GM12801 (cell line): ENCODE measurements around the gene PRSS56.

ENCODE experiments used
- CTCF ChIP-seq: IDR thresholded peaks from one replicate; pipeline ENCODE4 v1.5.1; 2011; ENCODE audit warnings: control low read depth; ENCODE audit not compliant: insufficient read length; ENCODE audit errors: extremely low read depth

PRSS56 gene

GRCh38 chr2:232484628-232485347, 35.4 kb upstream of the PRSS56 start:
- no peak for TF ChIP-seq CTCF

- no peak for TF ChIP-seq CTCF
Measured at GRCh38 chr2:232485348-232485756, 34.8 kb upstream of the PRSS56 start.

GRCh38 chr2:232485757-232486557, 34.2 kb upstream of the PRSS56 start:
- no peak for TF ChIP-seq CTCF

GRCh38 chr2:232486558-232487384, 33.4 kb upstream of the PRSS56 start:
- TF ChIP-seq CTCF: no peak

GRCh38 chr2:232487385-232488096, 32.6 kb upstream of the PRSS56 start, which contains the start of gene ECEL1:
TSS of gene ECEL1 (minus strand) at chr2:232487834. CDS start at chr2:232486653, 1,181 bp downstream.
- no peak for TF ChIP-seq CTCF

GRCh38 chr2:232488097-232488711, 32.0 kb upstream of the PRSS56 start:
- TF ChIP-seq CTCF: no peak
